GM12878 (cell line): ENCODE measurements around the gene CSH2. TPM values are rescaled to one million over a fixed set of nuclear protein-coding genes. Genes with fewer than 3 reads are reported as not detected.

ENCODE experiments used
- ATAC-seq: fragments of 200-7000 bp; cut with Tn5 transposase; 3 replicates; pipeline ENCODE4 v1.9.1; 2020; ENCODE audit warnings: mild to moderate bottlenecking, moderate library complexity
- BruUV-seq: library from RNA; stranded (reverse); fragments of 400-500 nt; replicated peaks from 2 replicates; lab custom pipeline; 2021; lab: Mats Ljungman, UMichigan
- CTCF ChIA-PET: fragments of 300-600 bp; sonication (Branson Sonifier 250); formaldehyde crosslinking; extraction: SDS; loops from one replicate; lab custom pipeline; 2021; ENCODE audit warnings: inconsistent platforms; lab: Yijun Ruan, JAX
- POLR2A ChIA-PET: fragments of 350-600 bp; formaldehyde crosslinking; extraction: SDS; loops from one replicate; lab custom pipeline; 2021; ENCODE audit warnings: inconsistent platforms; lab: Charles Lee
- RAD21 ChIA-PET: fragments of 300-600 bp; sonication (Branson Sonifier 250); formaldehyde crosslinking; loops from one replicate; lab custom pipeline; 2023; ENCODE audit warnings: antibody characterized with exemption; ENCODE audit not compliant: unreplicated experiment; lab: Charles Lee
- SMC1A ChIA-PET: fragments of 300-600 bp; sonication (Branson Sonifier 250); formaldehyde crosslinking; loops from one replicate; lab custom pipeline; 2023; ENCODE audit not compliant: unreplicated experiment, uncharacterized antibody; lab: Charles Lee
- DNase-seq: peaks from one replicate; pipeline ENCODE4 v3.0.0-alpha.2; 2011; ENCODE audit warnings: low read depth, low spot score
- FAIRE-seq: peaks from 3 replicates; lab custom pipeline; 2011; peaks lifted over from hg19 to GRCh38; lab: Jason Lieb, UNC
- H2AFZ ChIP-seq: 2 replicates; pipeline ENCODE4 v1.6.0; 2011; ENCODE audit warnings: low read depth, low read length, control low read depth; ENCODE audit not compliant: control insufficient read depth
- H3K27ac ChIP-seq: 2 replicates; pipeline ENCODE4 v1.5.1; 2011; ENCODE audit warnings: control low read depth; ENCODE audit not compliant: control insufficient read depth, insufficient read depth
- H3K27me3 ChIP-seq, 2 experiments: replicated peaks in 1 of 2; 2 replicates each; pipeline versions ENCODE4 v1.6.0 to v1.6.1; 2011; ENCODE audit warnings: low read length in 1 of 2; ENCODE audit not compliant: control insufficient read depth in 2 of 2, insufficient read depth in 2 of 2
- H3K36me3 ChIP-seq, 2 experiments: 2 replicates each; pipeline ENCODE4 v1.5.1; 2011; ENCODE audit warnings: low read length in 1 of 2; ENCODE audit not compliant: control insufficient read depth in 2 of 2, insufficient read depth in 2 of 2
- H3K4me1 ChIP-seq: 2 replicates; pipeline ENCODE4 v1.6.1; 2011; ENCODE audit warnings: mild to moderate bottlenecking, low read length, moderate library complexity, mixed read lengths; ENCODE audit not compliant: control insufficient read depth, insufficient read depth
- H3K4me2 ChIP-seq: 2 replicates; pipeline ENCODE4 v1.6.0; 2011; ENCODE audit warnings: control low read depth; ENCODE audit not compliant: control insufficient read depth, insufficient read depth
- H3K4me3 ChIP-seq: fragments of 200-600 bp; sonication (generic); 2 replicates; pipeline ENCODE4 v1.5.1; 2016
- H3K79me2 ChIP-seq: 2 replicates; pipeline ENCODE4 v1.6.0; 2011; ENCODE audit warnings: low read length; ENCODE audit not compliant: control insufficient read depth, insufficient read depth
- H3K9ac ChIP-seq: 2 replicates; pipeline ENCODE4 v1.8.0; 2011; ENCODE audit warnings: low read length, control low read depth, mixed read lengths; ENCODE audit not compliant: control insufficient read depth, insufficient read depth
- H3K9me3 ChIP-seq: replicated peaks from 3 replicates; pipeline ENCODE4 v1.5.1; 2011; ENCODE audit warnings: mild to moderate bottlenecking, low read length; ENCODE audit not compliant: control insufficient read depth, insufficient read depth
- H4K20me1 ChIP-seq: 2 replicates; pipeline ENCODE4 v1.6.0; 2011; ENCODE audit not compliant: control insufficient read depth, insufficient read depth
- CHD4 ChIP-seq: fragments of 200-600 bp; sonication (generic); IDR thresholded peaks from 2 replicates; pipeline ENCODE4 v1.6.1; 2016; ENCODE audit warnings: mild to moderate bottlenecking
- CUX1 ChIP-seq: IDR thresholded peaks from 2 replicates; pipeline ENCODE4 v1.6.1; 2012; ENCODE audit warnings: improper control_type of control experiment, low read depth, low read length; ENCODE audit not compliant: insufficient replicate concordance
- KLF5 ChIP-seq: fragments of 450-650 bp; IDR thresholded peaks from 2 replicates; pipeline ENCODE4 v1.6.1; 2014; ENCODE audit warnings: mild to moderate bottlenecking; ENCODE audit not compliant: partially characterized antibody
- MEF2B ChIP-seq: fragments of 450-650 bp; IDR thresholded peaks from 2 replicates; pipeline ENCODE4 v1.6.1; 2018; ENCODE audit warnings: mild to moderate bottlenecking, moderate library complexity; ENCODE audit not compliant: partially characterized antibody, poor library complexity, severe bottlenecking
- RAD21 ChIP-seq: IDR thresholded peaks from 2 replicates; pipeline ENCODE4 v1.6.1; 2011; ENCODE audit warnings: mild to moderate bottlenecking, low read depth, low read length, moderate library complexity; ENCODE audit not compliant: insufficient read depth
- RBBP5 ChIP-seq: fragments of 200-600 bp; sonication (generic); conservative IDR thresholded peaks from 2 replicates; pipeline ENCODE4 v1.6.1; 2016
- RCOR1 ChIP-seq: conservative IDR thresholded peaks from 2 replicates; pipeline ENCODE4 v1.6.1; 2012; ENCODE audit warnings: low read depth, low read length, improper control_type of control experiment
- SMARCA5 ChIP-seq: fragments of 450-650 bp; IDR thresholded peaks from 2 replicates; pipeline ENCODE4 v1.6.1; 2017; ENCODE audit warnings: mild to moderate bottlenecking
- SP1 ChIP-seq: IDR thresholded peaks from one replicate; pipeline ENCODE4 v1.6.1; 2011; ENCODE audit warnings: low read depth, low read length
- WRNIP1 ChIP-seq: IDR thresholded peaks from 2 replicates; pipeline ENCODE4 v1.6.1; 2011; ENCODE audit warnings: low read depth, low read length, improper control_type of control experiment, borderline replicate concordance
- ZNF24 ChIP-seq: fragments of 450-650 bp; IDR thresholded peaks from 2 replicates; pipeline ENCODE4 v1.6.1; 2017; ENCODE audit warnings: antibody characterized with exemption, mild to moderate bottlenecking
- ZNF274 ChIP-seq: IDR thresholded peaks from one replicate; pipeline ENCODE4 v1.8.0; 2011; ENCODE audit not compliant: insufficient read length, insufficient read depth
- WGBS: methylation state at CpG from one replicate; pipeline ENCODE4 v1.1.6; 2016; ENCODE audit warnings: low lambda C conversion rate; ENCODE audit not compliant: insufficient replicate concordance, insufficient coverage; ENCODE audit errors: missing lambda C conversion rate; 5-methylcytosine and 5-hydroxymethylcytosine counted together
- in situ Hi-C: fragments of 300-500 bp; cut with MboI; formaldehyde crosslinking; loops from 9 replicates; pipeline ENCODE4 v1.14.3; 2018; ENCODE audit warnings: mixed read lengths
- intact Hi-C: fragments of 100-400 bp; cut with micrococcal nuclease; formaldehyde crosslinking; loops from one replicate; pipeline ENCODE4 v1.14.2; 2022; ENCODE audit not compliant: unreplicated experiment
- polyA plus RNA-seq, 11 experiments: library from polyadenylated mRNA; depleted of rRNA in 4 of 11; unstranded in 6 of 11; stranded (reverse) in 5 of 11; fragments of >200 nt; fragmentation: Nextera tagmentation in 4 of 11; fragmentation: Illumina TruSeq in 1 of 11; extraction: Ambion mirVana in 4 of 11; extraction: Trizol in 1 of 11; gene quantifications; 1 replicate in 1 of 11; 2 replicates in 10 of 11; pipeline versions ENCODE4 v1.2.1 to v1.2.3, GENCODE V29; 2011 to 2016; ENCODE audit warnings: inconsistent platforms in 2 of 11, missing spikeins in 2 of 11, low read depth in 1 of 11
- total RNA-seq, 4 experiments: library from RNA; depleted of rRNA in 3 of 4; stranded (reverse); fragments of >200 nt in 3 of 4; fragmentation: Illumina TruSeq in 1 of 4; extraction: Trizol in 1 of 4; gene quantifications; 2 replicates each; pipeline versions ENCODE4 v1.2.1 to v1.2.3, GENCODE V29; 2013 to 2021
- TF ChIP-seq, protein P1 (sequence below): IDR thresholded peaks from 2 replicates; pipeline ENCODE4 v1.6.1; 2012; ENCODE audit warnings: low read depth, low read length, improper control_type of control experiment
- TF ChIP-seq, protein P2 (sequence below): fragments of 450-650 bp; IDR thresholded peaks from 2 replicates; pipeline ENCODE4 v1.6.1; 2016; ENCODE audit warnings: mild to moderate bottlenecking
- TF ChIP-seq, protein P3 (sequence below): IDR thresholded peaks from 2 replicates; pipeline ENCODE4 v1.6.1; 2011; ENCODE audit warnings: low read depth, low read length, improper control_type of control experiment, borderline replicate concordance

The CSH2 gene
- total and polyA plus RNA-seq, 10 of the 15 experiments (the other 5 are each of a cell fraction or from before 2014, with no cell fraction given): not detected

- intact Hi-C loops: no loop called here
- in situ Hi-C loops: no loop called here
- TF ChIP-seq RCOR1: no peak
- no peak for TF ChIP-seq MEF2B
- no peak for TF ChIP-seq WRNIP1
- no peak for TF ChIP-seq KLF5
- TF ChIP-seq, protein P1, sequence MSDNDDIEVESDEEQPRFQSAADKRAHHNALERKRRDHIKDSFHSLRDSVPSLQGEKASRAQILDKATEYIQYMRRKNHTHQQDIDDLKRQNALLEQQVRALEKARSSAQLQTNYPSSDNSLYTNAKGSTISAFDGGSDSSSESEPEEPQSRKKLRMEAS: no peak
- no peak for TF ChIP-seq ZNF24
- TF ChIP-seq CUX1: no peak
- TF ChIP-seq, protein P2, sequence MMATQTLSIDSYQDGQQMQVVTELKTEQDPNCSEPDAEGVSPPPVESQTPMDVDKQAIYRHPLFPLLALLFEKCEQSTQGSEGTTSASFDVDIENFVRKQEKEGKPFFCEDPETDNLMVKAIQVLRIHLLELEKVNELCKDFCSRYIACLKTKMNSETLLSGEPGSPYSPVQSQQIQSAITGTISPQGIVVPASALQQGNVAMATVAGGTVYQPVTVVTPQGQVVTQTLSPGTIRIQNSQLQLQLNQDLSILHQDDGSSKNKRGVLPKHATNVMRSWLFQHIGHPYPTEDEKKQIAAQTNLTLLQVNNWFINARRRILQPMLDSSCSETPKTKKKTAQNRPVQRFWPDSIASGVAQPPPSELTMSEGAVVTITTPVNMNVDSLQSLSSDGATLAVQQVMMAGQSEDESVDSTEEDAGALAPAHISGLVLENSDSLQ: no peak
- TF ChIP-seq RBBP5: no peak
- no peak for TF ChIP-seq RAD21
- TF ChIP-seq CHD4: no peak
- no peak for TF ChIP-seq ZNF274
- TF ChIP-seq SP1: no peak
- no peak for TF ChIP-seq SMARCA5
- TF ChIP-seq, protein P3, sequence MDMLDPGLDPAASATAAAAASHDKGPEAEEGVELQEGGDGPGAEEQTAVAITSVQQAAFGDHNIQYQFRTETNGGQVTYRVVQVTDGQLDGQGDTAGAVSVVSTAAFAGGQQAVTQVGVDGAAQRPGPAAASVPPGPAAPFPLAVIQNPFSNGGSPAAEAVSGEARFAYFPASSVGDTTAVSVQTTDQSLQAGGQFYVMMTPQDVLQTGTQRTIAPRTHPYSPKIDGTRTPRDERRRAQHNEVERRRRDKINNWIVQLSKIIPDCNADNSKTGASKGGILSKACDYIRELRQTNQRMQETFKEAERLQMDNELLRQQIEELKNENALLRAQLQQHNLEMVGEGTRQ: no peak
Observed at GRCh38 chr17:63916566-63917185, 43.2 kb upstream of the CSH2 start.

More at GRCh38 chr17:63916566-63917185, 43.2 kb upstream of the CSH2 start:
- H3K27ac ChIP-seq: no peak overlapping the region
- no peaks in the 10 kb centered on the region for H3K9me3 ChIP-seq
- FAIRE-seq (no peak), DNase-seq (no peak), ATAC-seq (no peak)
- H3K4me3 ChIP-seq: no peak overlapping the region
- no peaks in the 10 kb centered on the region for H3K36me3 ChIP-seq
- POLR2A ChIA-PET: interaction anchor here (1.1 to 1.4 kb wide), 3 partner anchors 16 to 108 kb away, joined by 4 read pairs; partner anchors contain the start of gene CD79B
- H3K4me1 ChIP-seq: peaks cover 9% of the 10 kb centered on the region
- no peak overlapping the region for H3K4me2 ChIP-seq
- no TSS peak for BruUV-seq
- SMC1A ChIA-PET: interaction anchor here (1.2 to 14.0 kb wide), 11 partner anchors 9 to 217 kb away, joined by 3 to 248 read pairs (median 8); partner anchors contain the start of genes CD79B and ICAM2
- RAD21 ChIA-PET: interaction anchor here (1.5 to 9.2 kb wide), 6 partner anchors 30 to 217 kb away, joined by 6 to 288 read pairs (median 10); no protein-coding TSS in a partner anchor
- no peak overlapping the region for H2AFZ ChIP-seq
- no peaks in the 10 kb centered on the region for H3K79me2 ChIP-seq
- H3K27me3 ChIP-seq: no peaks in the 10 kb centered on the region
- H3K9ac ChIP-seq: no peak overlapping the region
- H4K20me1 ChIP-seq: no peaks in the 10 kb centered on the region
- CTCF ChIA-PET: interaction anchor here (1.1 to 17.4 kb wide), 10 partner anchors 12 to 216 kb away, joined by 3 to 481 read pairs (median 26); partner anchors contain the start of genes CD79B, ERN1 and ICAM2
- 81% methylated on average over 12 of the region's 12 CpGs for WGBS
